Measurements from ENCODE around the gene PCDHGB6. TPM values are rescaled to one million over a fixed set of nuclear protein-coding genes. Genes with fewer than 3 reads are reported as not detected.

Gene PCDHGB6
- total RNA-seq, 1 experiment from 2014 or later: not detected

- H3K27me3 ChIP-seq (ENCODE audit: insufficient read depth, low read depth): peaks cover 30% of the 10 kb centered on the region
- peak overlapping the region; percentile 63; the same call in 1 of the 2 replicates for H2AFZ ChIP-seq
- H3K27ac ChIP-seq: no peak overlapping the region
- no peaks in the 10 kb centered on the region for H3K9me2 ChIP-seq (ENCODE audit: insufficient read depth)
- H3K4me3 ChIP-seq: peak overlapping the region; percentile 50
- peak overlapping the region; percentile 69 for H3K4me2 ChIP-seq
- H4K20me1 ChIP-seq (ENCODE audit: insufficient read depth): no peaks in the 10 kb centered on the region
- no peaks in the 10 kb centered on the region for H3K9me3 ChIP-seq (ENCODE audit: insufficient read depth, low read depth)
- no peaks in the 10 kb centered on the region for H3F3A ChIP-seq (ENCODE audit: insufficient read depth, low read depth)
- ChIA-PET CTCF (interaction anchor here (1.2 to 1.8 kb wide), 5 partner anchors 99 to 832 kb away, joined by 4 to 8 read pairs (median 7); no protein-coding TSS in a partner anchor), POLR2A (ENCODE audit: unreplicated experiment) (interaction anchor here (0.7 kb wide), 1 partner anchor 142 kb away, joined by 7 read pairs; no protein-coding TSS in a partner anchor)
- H3K79me2 ChIP-seq (ENCODE audit: low read depth): no peaks in the 10 kb centered on the region
- no peak for DNase-seq
- no TSS peak for BruUV-seq (replicated peaks)
- no peaks in the 10 kb centered on the region for H3K4me1 ChIP-seq (replicated peaks; ENCODE audit: insufficient read depth)
- intact Hi-C loops (cut with micrococcal nuclease; ENCODE audit: unreplicated experiment): no loop called here
- H3K36me3 ChIP-seq (ENCODE audit: low read depth): no peaks in the 10 kb centered on the region
- TF ChIP-seq EZH2 (IDR thresholded peaks at IDR 0.05; ENCODE audit: low read depth) (no peak), CTCF (conservative IDR thresholded peaks at IDR 0.05) (no peak)
Observed at GRCh38 chr5:141421489-141421855, 13.7 kb downstream of the PCDHGB6 start.

- H3F3A ChIP-seq (ENCODE audit: insufficient read depth, low read depth): no peaks in the 10 kb centered on the region
- H4K20me1 ChIP-seq (ENCODE audit: insufficient read depth): no peaks in the 10 kb centered on the region
- no peaks in the 10 kb centered on the region for H3K9me2 ChIP-seq (ENCODE audit: insufficient read depth)
- no peak for DNase-seq
- ChIA-PET CTCF (no interaction called here), POLR2A (ENCODE audit: unreplicated experiment) (no interaction called here)
- no peak overlapping the region for H3K4me3 ChIP-seq
- H3K36me3 ChIP-seq (ENCODE audit: low read depth): no peaks in the 10 kb centered on the region
- intact Hi-C loops (cut with micrococcal nuclease; ENCODE audit: unreplicated experiment): no loop called here
- no peak overlapping the region for H3K4me2 ChIP-seq
- H3K9me3 ChIP-seq (ENCODE audit: insufficient read depth, low read depth): no peaks in the 10 kb centered on the region
- BruUV-seq (replicated peaks): no TSS peak
- no peaks in the 10 kb centered on the region for H3K79me2 ChIP-seq (ENCODE audit: low read depth)
- peaks cover 38% of the 10 kb centered on the region for H3K27me3 ChIP-seq (ENCODE audit: insufficient read depth, low read depth)
- no peaks in the 10 kb centered on the region for H3K4me1 ChIP-seq (replicated peaks; ENCODE audit: insufficient read depth)
- TF ChIP-seq EZH2 (IDR thresholded peaks at IDR 0.05; ENCODE audit: low read depth): no peak
- TF ChIP-seq CTCF (conservative IDR thresholded peaks at IDR 0.05): no peak
- no peak overlapping the region for H2AFZ ChIP-seq
- no peak overlapping the region for H3K27ac ChIP-seq
Observed at GRCh38 chr5:141422742-141423291, 15.0 kb downstream of the PCDHGB6 start.

GRCh38 chr5:141427783-141428426 is 20.1 kb downstream of the PCDHGB6 start:
- no peaks in the 10 kb centered on the region for H3K79me2 ChIP-seq (ENCODE audit: low read depth)
- no peak overlapping the region for H3K4me2 ChIP-seq
- ChIA-PET POLR2A (ENCODE audit: unreplicated experiment) (no interaction called here), CTCF (no interaction called here)
- H3K4me1 ChIP-seq (replicated peaks; ENCODE audit: insufficient read depth): no peaks in the 10 kb centered on the region
- H3K27ac ChIP-seq: no peak overlapping the region
- no peak for TF ChIP-seq CTCF (conservative IDR thresholded peaks at IDR 0.05)
- TF ChIP-seq EZH2 (IDR thresholded peaks at IDR 0.05; ENCODE audit: low read depth): no peak
- no peaks in the 10 kb centered on the region for H4K20me1 ChIP-seq (ENCODE audit: insufficient read depth)
- H3K36me3 ChIP-seq (ENCODE audit: low read depth): no peaks in the 10 kb centered on the region
- no peak overlapping the region for H2AFZ ChIP-seq
- BruUV-seq (replicated peaks): no TSS peak
- H3K27me3 ChIP-seq (ENCODE audit: insufficient read depth, low read depth): peaks cover 32% of the 10 kb centered on the region
- H3K4me3 ChIP-seq: no peak overlapping the region
- no peaks in the 10 kb centered on the region for H3F3A ChIP-seq (ENCODE audit: insufficient read depth, low read depth)
- 0 out of 2 replicates have a peak, but pooled peaks cover 3% of the 10 kb centered on the region for H3K9me3 ChIP-seq (ENCODE audit: insufficient read depth, low read depth)
- intact Hi-C loops (cut with micrococcal nuclease; ENCODE audit: unreplicated experiment): no loop called here
- H3K9me2 ChIP-seq (ENCODE audit: insufficient read depth): no peaks in the 10 kb centered on the region
- no peak for DNase-seq

Measured in PC-9 (cell line).